Immature natural killer cell (primary cell): ENCODE data around the gene TMEM255B. TPM values are rescaled to one million over a fixed set of nuclear protein-coding genes. Genes with fewer than 3 reads are reported as not detected.

Source experiments
- DNase-seq, 3 donors: peaks; one replicate each; pipeline ENCODE4 v3.0.0; 2022; ENCODE audit warnings: mixed read lengths in 1 of 3
- H3K27ac Mint-ChIP-seq, 6 donors: one replicate each; pipeline ENCODE4 v1.8.0; 2020; ENCODE audit warnings: mixed read lengths in 6 of 6, mild to moderate bottlenecking in 5 of 6, inconsistent platforms in 4 of 6, moderate library complexity in 3 of 6
- H3K27me3 Mint-ChIP-seq, 3 donors: one replicate each; pipeline ENCODE4 v1.8.0; 2020 to 2021; ENCODE audit warnings: low read depth in 3 of 3, mild to moderate bottlenecking in 3 of 3, mixed read lengths in 3 of 3, moderate library complexity in 3 of 3, inconsistent platforms in 1 of 3
- H3K36me3 Mint-ChIP-seq, 3 donors: one replicate each; pipeline ENCODE4 v1.8.0; 2020; ENCODE audit warnings: mixed read lengths in 3 of 3, inconsistent platforms in 2 of 3, mild to moderate bottlenecking in 2 of 3
- H3K4me1 Mint-ChIP-seq, 2 donors: one replicate each; pipeline ENCODE4 v1.8.0; 2020; ENCODE audit warnings: inconsistent platforms in 2 of 2, mild to moderate bottlenecking in 2 of 2, mixed read lengths in 2 of 2, moderate library complexity in 1 of 2
- H3K4me3 Mint-ChIP-seq, 5 donors: one replicate each; pipeline ENCODE4 v1.8.0; 2020; ENCODE audit warnings: mild to moderate bottlenecking in 5 of 5, mixed read lengths in 5 of 5, inconsistent platforms in 3 of 5, moderate library complexity in 3 of 5
- H3K9me3 Mint-ChIP-seq, 6 donors: one replicate each; pipeline ENCODE4 v1.8.0; 2020; ENCODE audit warnings: mild to moderate bottlenecking in 6 of 6, mixed read lengths in 6 of 6, inconsistent platforms in 4 of 6, moderate library complexity in 3 of 6
- polyA plus RNA-seq, 3 donors: library from polyadenylated mRNA; unstranded; fragments of 300-500 nt; fragmentation: Illumina TruSeq; gene quantifications; one replicate each; pipeline ENCODE4 v1.2.3, GENCODE V29; 2021

TMEM255B gene
- polyA plus RNA-seq, 3 donors from 2014 or later: not detected

- Mint-ChIP-seq H3K4me1 (peaks cover 0 to 6% of the 10 kb centered on the region in 2 donors), H3K27me3 (peaks cover 0 to 3% (median 2%) of the 10 kb centered on the region in 3 donors), H3K9me3 (no peaks in the 10 kb centered on the region), H3K27ac (no peak overlapping the region), H3K36me3 (no peaks in the 10 kb centered on the region), H3K4me3 (no peak overlapping the region)
- DNase-seq: no peak
Observed at GRCh38 chr13:113771709-113772331, 12.8 kb downstream of the TMEM255B start.

DNA sequence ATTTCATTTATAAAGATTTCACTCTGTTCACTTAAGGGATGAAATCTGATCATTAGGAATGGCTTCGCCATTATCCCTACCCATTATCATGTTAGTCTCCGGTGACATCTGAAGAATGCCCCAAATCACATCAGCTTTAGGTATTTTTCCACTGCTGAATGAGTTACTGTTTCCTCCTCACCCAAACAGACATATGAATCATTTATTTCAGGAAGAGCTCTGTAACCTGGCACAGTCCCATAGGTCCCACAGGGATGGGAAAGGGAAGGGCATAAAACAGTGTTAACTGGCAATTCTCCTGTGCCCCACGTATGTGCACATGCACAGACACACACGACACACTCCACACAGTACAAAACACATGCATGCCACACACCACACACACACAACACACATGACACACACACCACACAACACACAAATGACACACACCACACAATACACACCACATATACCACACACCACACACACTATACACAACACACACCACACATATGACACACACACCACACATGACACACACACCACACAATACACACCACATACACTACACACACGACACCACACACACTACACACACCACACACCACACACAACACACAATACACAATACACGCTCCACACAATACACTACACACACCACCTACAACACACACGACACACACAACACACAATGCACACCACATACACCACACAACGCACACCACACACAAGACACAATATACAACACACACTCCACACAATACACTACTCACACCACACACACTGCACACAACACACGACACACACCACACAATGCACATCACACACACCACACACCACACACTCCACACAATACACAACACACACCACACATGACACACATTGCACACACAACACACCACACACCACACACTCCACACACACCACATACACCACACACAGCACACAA, 15.4 kb downstream of the TMEM255B start:
- Mint-ChIP-seq H3K4me1 (peaks cover 0 to 6% of the 10 kb centered on the region in 2 donors), H3K9me3 (no peaks in the 10 kb centered on the region), H3K27me3 (peaks cover 5 to 11% (median 7%) of the 10 kb centered on the region in 3 donors), H3K4me3 (no peak overlapping the region), H3K36me3 (no peaks in the 10 kb centered on the region), H3K27ac (no peak overlapping the region)
- DNase-seq: no peak

- H3K4me1 Mint-ChIP-seq: peaks cover 0 to 6% of the 10 kb centered on the region in 2 donors
- no peaks in the 10 kb centered on the region for H3K9me3 Mint-ChIP-seq
- H3K27me3 Mint-ChIP-seq: peaks cover 5 to 11% (median 7%) of the 10 kb centered on the region in 3 donors
- H3K4me3 Mint-ChIP-seq: no peak overlapping the region
- H3K27ac Mint-ChIP-seq: no peak overlapping the region
- DNase-seq: no peak
- no peaks in the 10 kb centered on the region for H3K36me3 Mint-ChIP-seq
Observed at GRCh38 chr13:113775451-113776145, 16.6 kb downstream of the TMEM255B start.

- no peaks in the 10 kb centered on the region for H3K36me3 Mint-ChIP-seq
- peaks cover 5 to 11% (median 8%) of the 10 kb centered on the region in 3 donors for H3K27me3 Mint-ChIP-seq
Observed at GRCh38 chr13:113776231-113777125, 17.5 kb downstream of the TMEM255B start.

GRCh38 chr13:113777311-113778260, 18.6 kb downstream of the TMEM255B start:
- Mint-ChIP-seq H3K27me3 (peaks cover 2 to 11% (median 8%) of the 10 kb centered on the region in 3 donors), H3K4me3 (no peak overlapping the region)
- no peak for DNase-seq

More at GRCh38 chr13:113776231-113777125, 17.5 kb downstream of the TMEM255B start:
- no peaks in the 10 kb centered on the region for H3K9me3 Mint-ChIP-seq
- H3K27ac Mint-ChIP-seq: no peak overlapping the region
- peaks cover 0 to 6% of the 10 kb centered on the region in 2 donors for H3K4me1 Mint-ChIP-seq
- no peak for DNase-seq
- no peak overlapping the region for H3K4me3 Mint-ChIP-seq

DNA sequence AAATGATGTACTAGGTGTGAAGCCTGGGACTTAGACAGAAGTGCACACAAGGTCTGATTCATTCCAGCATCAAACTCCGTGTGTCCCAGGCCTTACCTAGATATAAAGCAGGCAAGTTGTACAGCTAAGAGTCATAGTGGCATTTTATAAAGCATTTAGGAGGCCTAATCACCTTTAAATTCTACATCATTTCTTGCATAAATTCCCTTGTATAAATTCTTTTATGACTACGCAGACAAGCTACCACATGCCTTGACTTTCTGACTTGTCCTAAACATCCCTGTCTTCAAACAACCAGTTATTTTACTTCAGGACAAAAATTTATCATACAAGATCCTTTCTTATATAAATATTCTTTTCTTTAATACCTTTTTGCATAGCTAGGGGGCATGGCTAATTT, 22.5 kb downstream of the TMEM255B start:
- DNase-seq: no peak
- no peaks in the 10 kb centered on the region for H3K36me3 Mint-ChIP-seq
- no peak overlapping the region for H3K27ac Mint-ChIP-seq
- H3K9me3 Mint-ChIP-seq: no peaks in the 10 kb centered on the region
- no peaks in the 10 kb centered on the region for H3K4me1 Mint-ChIP-seq
- H3K27me3 Mint-ChIP-seq: peaks cover 3 to 13% (median 10%) of the 10 kb centered on the region in 3 donors
- no peak overlapping the region for H3K4me3 Mint-ChIP-seq

More at GRCh38 chr13:113777311-113778260, 18.6 kb downstream of the TMEM255B start:
- H3K36me3 Mint-ChIP-seq: no peaks in the 10 kb centered on the region
- no peaks in the 10 kb centered on the region for H3K9me3 Mint-ChIP-seq
- H3K4me1 Mint-ChIP-seq: no peaks in the 10 kb centered on the region
- no peak overlapping the region for H3K27ac Mint-ChIP-seq

DNA sequence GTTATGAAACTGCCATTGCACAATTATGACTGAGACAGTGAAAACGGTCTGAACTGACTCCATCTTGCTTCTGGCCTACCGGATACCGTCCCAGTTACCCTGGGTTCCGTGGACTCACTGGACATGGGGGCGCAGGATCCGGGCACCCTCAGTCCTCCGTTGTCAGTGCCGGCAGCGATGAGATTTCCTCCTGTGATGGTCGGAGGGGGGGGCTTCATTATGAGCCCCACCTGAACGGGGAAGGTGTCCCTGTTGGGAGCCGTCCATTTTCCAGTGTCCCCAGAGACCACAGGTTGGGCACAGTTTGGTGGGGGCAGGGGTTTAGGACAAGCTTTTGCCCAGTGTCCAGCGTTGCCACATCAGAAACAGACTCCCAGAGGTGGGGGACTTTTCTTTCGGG, 23.4 kb downstream of the TMEM255B start:
- H3K4me1 Mint-ChIP-seq: no peaks in the 10 kb centered on the region
- H3K36me3 Mint-ChIP-seq: no peaks in the 10 kb centered on the region
- peaks cover 3 to 13% (median 8%) of the 10 kb centered on the region in 3 donors for H3K27me3 Mint-ChIP-seq
- DNase-seq: no peak
- no peaks in the 10 kb centered on the region for H3K9me3 Mint-ChIP-seq
- no peak overlapping the region for H3K27ac Mint-ChIP-seq
- no peak overlapping the region for H3K4me3 Mint-ChIP-seq

GRCh38 chr13:113783200-113783881, 24.3 kb downstream of the TMEM255B start:
- peaks cover 3 to 9% (median 8%) of the 10 kb centered on the region in 3 donors for H3K27me3 Mint-ChIP-seq
- H3K27ac Mint-ChIP-seq: no peak overlapping the region
- H3K4me1 Mint-ChIP-seq: no peaks in the 10 kb centered on the region
- H3K9me3 Mint-ChIP-seq: no peaks in the 10 kb centered on the region
- DNase-seq: no peak
- no peaks in the 10 kb centered on the region for H3K36me3 Mint-ChIP-seq
- no peak overlapping the region for H3K4me3 Mint-ChIP-seq

- no peaks in the 10 kb centered on the region for H3K36me3 Mint-ChIP-seq
- H3K9me3 Mint-ChIP-seq: no peaks in the 10 kb centered on the region
- peaks cover 2 to 4% (median 3%) of the 10 kb centered on the region in 3 donors for H3K27me3 Mint-ChIP-seq
- DNase-seq: no peak
- H3K4me1 Mint-ChIP-seq: no peaks in the 10 kb centered on the region
- H3K4me3 Mint-ChIP-seq: no peak overlapping the region
- H3K27ac Mint-ChIP-seq: no peak overlapping the region
Observed at GRCh38 chr13:113783966-113784644, 25.1 kb downstream of the TMEM255B start.

DNA sequence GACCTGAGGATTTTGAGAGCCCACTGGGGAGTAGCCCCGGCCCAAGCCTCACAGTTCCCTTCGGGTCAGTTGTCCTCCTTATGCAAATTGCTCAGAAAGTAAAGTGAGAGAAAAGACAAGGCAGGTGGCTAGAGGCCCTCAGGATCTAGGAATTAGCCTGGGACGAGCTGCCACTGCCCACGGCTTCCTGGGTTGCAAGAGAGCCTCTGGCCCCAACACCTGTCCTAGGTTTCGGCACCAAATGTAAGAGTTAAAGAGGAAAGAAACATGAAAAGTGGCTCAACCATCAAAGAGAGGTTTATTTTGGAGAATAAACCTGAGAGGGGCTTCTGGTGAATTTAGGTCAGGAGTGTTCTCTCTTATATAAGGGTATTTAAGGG, 25.6 kb downstream of the TMEM255B start:
- Mint-ChIP-seq H3K27ac (no peak overlapping the region), H3K4me3 (no peak overlapping the region), H3K27me3 (peaks cover 1 to 5% (median 4%) of the 10 kb centered on the region in 3 donors), H3K36me3 (no peaks in the 10 kb centered on the region), H3K4me1 (no peaks in the 10 kb centered on the region), H3K9me3 (no peaks in the 10 kb centered on the region)
- DNase-seq: no peak
